ENCODE results near the gene GIPC1. TPM values are rescaled to one million over a fixed set of nuclear protein-coding genes. Genes with fewer than 3 reads are reported as not detected.
A peak's percentile ranks its signal among the peaks of the same experiment; 100 is the strongest.

GIPC1 gene
- total and polyA plus RNA-seq, 12 donors = 41.6 to 84.1 (median 46.6) TPM

- Histone ChIP-seq H3K4me1 (peaks cover 0 to 43% (median 30%) of the 10 kb centered on the region in 9 donors), H3K9me3 (no peaks in the 10 kb centered on the region), H3K36me3 (no peaks in the 10 kb centered on the region), H3K27ac (peak within 1 kb of the TSS; percentile 82 to 95 (median 86)), H3K27me3 (no peaks in the 10 kb centered on the region), H3K4me3 (peak within 1 kb of the TSS; percentile 58 to 92 (median 77))
- 0 to 1% methylated on average over 57 to 59 of the region's 59 CpGs for WGBS, 2 donors
- DNase-seq (peak; percentile 99 to 100), ATAC-seq (peak; percentile 97 to 98 (median 98))
- TF ChIP-seq, protein P1, sequence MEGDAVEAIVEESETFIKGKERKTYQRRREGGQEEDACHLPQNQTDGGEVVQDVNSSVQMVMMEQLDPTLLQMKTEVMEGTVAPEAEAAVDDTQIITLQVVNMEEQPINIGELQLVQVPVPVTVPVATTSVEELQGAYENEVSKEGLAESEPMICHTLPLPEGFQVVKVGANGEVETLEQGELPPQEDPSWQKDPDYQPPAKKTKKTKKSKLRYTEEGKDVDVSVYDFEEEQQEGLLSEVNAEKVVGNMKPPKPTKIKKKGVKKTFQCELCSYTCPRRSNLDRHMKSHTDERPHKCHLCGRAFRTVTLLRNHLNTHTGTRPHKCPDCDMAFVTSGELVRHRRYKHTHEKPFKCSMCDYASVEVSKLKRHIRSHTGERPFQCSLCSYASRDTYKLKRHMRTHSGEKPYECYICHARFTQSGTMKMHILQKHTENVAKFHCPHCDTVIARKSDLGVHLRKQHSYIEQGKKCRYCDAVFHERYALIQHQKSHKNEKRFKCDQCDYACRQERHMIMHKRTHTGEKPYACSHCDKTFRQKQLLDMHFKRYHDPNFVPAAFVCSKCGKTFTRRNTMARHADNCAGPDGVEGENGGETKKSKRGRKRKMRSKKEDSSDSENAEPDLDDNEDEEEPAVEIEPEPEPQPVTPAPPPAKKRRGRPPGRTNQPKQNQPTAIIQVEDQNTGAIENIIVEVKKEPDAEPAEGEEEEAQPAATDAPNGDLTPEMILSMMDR (IDR thresholded peaks at IDR 0.05) = peak in 1 of 9 donors; percentile 28
- intact Hi-C loops (cut with DNase I) = no loop called here
Observed at GRCh38 chr19:14529254-14530004, 33.5 kb upstream of the GIPC1 start, which contains the start of gene TECR. Gene TECR, plus strand, starts transcription at chr19:14529594. Its CDS starts 103 bp downstream, at chr19:14529697.

DNA sequence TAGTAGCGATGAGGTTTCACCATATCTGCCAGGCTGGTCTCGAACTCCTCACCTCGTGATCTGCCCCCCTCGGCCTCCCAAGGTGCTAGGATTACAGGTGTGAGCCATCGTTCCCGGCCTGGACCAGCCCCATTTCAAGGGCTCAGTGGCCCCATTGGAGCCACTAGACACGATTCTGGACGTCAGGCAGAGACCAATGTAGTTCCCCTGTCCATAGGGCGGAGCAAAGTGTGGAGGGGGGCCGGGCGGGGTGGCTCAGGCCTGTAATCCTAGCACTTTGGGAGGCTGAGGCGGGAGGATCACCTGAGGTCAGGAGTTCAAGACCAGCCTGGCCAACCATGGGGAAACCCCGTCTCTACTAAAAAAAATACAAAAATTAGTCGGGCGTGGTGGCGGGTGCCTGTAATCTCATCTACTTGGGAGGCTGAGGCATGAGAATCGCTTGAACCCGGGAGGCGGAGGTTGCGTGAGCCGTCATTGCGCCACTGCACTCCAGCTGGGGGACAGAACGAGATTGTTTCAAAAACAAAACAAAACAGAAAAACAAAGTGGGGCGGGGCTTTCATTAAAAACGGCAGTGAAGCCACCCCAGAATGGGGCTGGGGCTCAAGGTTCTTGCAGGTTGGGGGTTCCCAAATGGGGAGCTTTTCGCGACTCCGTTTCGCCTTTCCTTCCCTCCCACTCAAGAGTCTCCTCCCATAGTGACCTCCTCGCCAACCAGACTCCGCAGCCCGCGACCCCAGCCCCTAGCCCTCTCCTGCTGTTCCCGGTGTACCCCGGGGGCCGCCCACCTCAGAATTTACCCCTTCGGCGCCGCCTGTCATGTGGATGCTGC, 32.7 kb upstream of the GIPC1 start:
- no peaks in the 10 kb centered on the region for H3K36me3 ChIP-seq
- no peak for ATAC-seq
- WGBS, 2 donors = 36 to 41% methylated on average over 39 of the region's 39 CpGs
- DNase-seq = peak in 1 of 2 donors; percentile 15
- TF ChIP-seq, protein P1 (IDR thresholded peaks at IDR 0.05) = no peak
- peak overlapping the region; percentile 58 to 92 (median 77) for H3K4me3 ChIP-seq
- H3K27me3 ChIP-seq = no peaks in the 10 kb centered on the region
- intact Hi-C loops (cut with DNase I) = no loop called here
- H3K4me1 ChIP-seq = peaks cover 0 to 41% (median 30%) of the 10 kb centered on the region in 9 donors
- H3K9me3 ChIP-seq = no peaks in the 10 kb centered on the region
- H3K27ac ChIP-seq = peak overlapping the region in 7 of 10 donors; percentile 20 to 92 (median 59)

GRCh38 chr19:14526423-14526822, 30.5 kb upstream of the GIPC1 start:
- Histone ChIP-seq H3K4me3 (no peak overlapping the region), H3K9me3 (no peaks in the 10 kb centered on the region), H3K27me3 (no peaks in the 10 kb centered on the region), H3K27ac (no peak overlapping the region), H3K4me1 (peaks cover 0 to 20% (median 15%) of the 10 kb centered on the region in 9 donors), H3K36me3 (no peaks in the 10 kb centered on the region)
- ATAC-seq (no peak), DNase-seq (no peak)
- intact Hi-C loops (cut with DNase I) = no loop called here
- WGBS, 2 donors = 76 to 79% methylated on average over 4 of the region's 4 CpGs
- TF ChIP-seq, protein P1 (IDR thresholded peaks at IDR 0.05) = no peak

- H3K9me3 ChIP-seq = no peaks in the 10 kb centered on the region
- H3K4me3 ChIP-seq = no peak overlapping the region
- H3K36me3 ChIP-seq = no peaks in the 10 kb centered on the region
- intact Hi-C loops (cut with DNase I) = no loop called here
- DNase-seq (no peak), ATAC-seq (no peak)
- TF ChIP-seq, protein P1 (IDR thresholded peaks at IDR 0.05) = no peak
- no peaks in the 10 kb centered on the region for H3K27me3 ChIP-seq
- WGBS, 2 donors = 72 to 80% methylated on average over 6 of the region's 6 CpGs
- no peak overlapping the region for H3K27ac ChIP-seq
- H3K4me1 ChIP-seq = peaks cover 0 to 16% (median 9%) of the 10 kb centered on the region in 9 donors
Observed at GRCh38 chr19:14525729-14526128, 29.8 kb upstream of the GIPC1 start.
